HEK293T (cell line): Measurements from ENCODE around the gene LACC1.

Experiments used
- ARNT ChIP-seq: fragments of 450-650 bp; IDR thresholded peaks from 2 replicates; pipeline ENCODE4 v1.6.1; 2017; ENCODE audit warnings: mild to moderate bottlenecking
- BHLHE40 ChIP-seq: fragments of 450-650 bp; IDR thresholded peaks from 2 replicates; pipeline ENCODE4 v1.6.1; 2016; ENCODE audit warnings: mild to moderate bottlenecking, moderate library complexity, borderline replicate concordance
- ELF4 ChIP-seq: fragments of 450-650 bp; IDR thresholded peaks from 2 replicates; pipeline ENCODE4 v1.6.1; 2017; ENCODE audit warnings: antibody characterized with exemption
- FOXA1 ChIP-seq: fragments of 450-650 bp; IDR thresholded peaks from 2 replicates; pipeline ENCODE4 v1.6.1; 2016; ENCODE audit warnings: mild to moderate bottlenecking
- FOXK2 ChIP-seq: fragments of 450-650 bp; IDR thresholded peaks from 2 replicates; pipeline ENCODE4 v1.6.1; 2016; ENCODE audit warnings: mild to moderate bottlenecking
- FOXM1 ChIP-seq: fragments of 450-650 bp; IDR thresholded peaks from 2 replicates; pipeline ENCODE4 v1.6.1; 2017; ENCODE audit warnings: mild to moderate bottlenecking, borderline replicate concordance
- L3MBTL2 ChIP-seq: fragments of 450-650 bp; conservative IDR thresholded peaks from 2 replicates; pipeline ENCODE4 v1.6.1; 2016; ENCODE audit warnings: mild to moderate bottlenecking
- LEF1 ChIP-seq: fragments of 450-650 bp; IDR thresholded peaks from 2 replicates; pipeline ENCODE4 v1.6.1; 2017; ENCODE audit warnings: mild to moderate bottlenecking, borderline replicate concordance
- NFRKB ChIP-seq: fragments of 450-650 bp; IDR thresholded peaks from 2 replicates; pipeline ENCODE4 v1.6.1; 2016; ENCODE audit warnings: mild to moderate bottlenecking, moderate library complexity
- SP1 ChIP-seq: fragments of 450-650 bp; IDR thresholded peaks from 2 replicates; pipeline ENCODE4 v1.6.1; 2017
- SUZ12 ChIP-seq: fragments of 450-650 bp; IDR thresholded peaks from 2 replicates; pipeline ENCODE4 v1.6.1; 2016; ENCODE audit warnings: mild to moderate bottlenecking
- TARDBP ChIP-seq: fragments of 450-650 bp; IDR thresholded peaks from 2 replicates; pipeline ENCODE4 v1.6.1; 2016
- ZNF384 ChIP-seq: fragments of 450-650 bp; IDR thresholded peaks from 2 replicates; pipeline ENCODE4 v1.6.1; 2016
- TF ChIP-seq, protein P1 (sequence below): fragments of 450-650 bp; IDR thresholded peaks from 2 replicates; pipeline ENCODE4 v1.6.1; 2016

GRCh38 chr13:43929947-43930346, 50.2 kb downstream of the LACC1 start:
- TF ChIP-seq TARDBP = no peak
- no peak for TF ChIP-seq SP1
- no peak for TF ChIP-seq BHLHE40
- TF ChIP-seq NFRKB = no peak
- TF ChIP-seq SUZ12 = no peak
- no peak for TF ChIP-seq L3MBTL2
- no peak for TF ChIP-seq ZNF384
- TF ChIP-seq FOXM1 = no peak
- no peak for TF ChIP-seq ELF4
- no peak for TF ChIP-seq LEF1
- TF ChIP-seq FOXA1 = no peak
- TF ChIP-seq ARNT = no peak
- TF ChIP-seq FOXK2 = no peak
- TF ChIP-seq, protein P1, sequence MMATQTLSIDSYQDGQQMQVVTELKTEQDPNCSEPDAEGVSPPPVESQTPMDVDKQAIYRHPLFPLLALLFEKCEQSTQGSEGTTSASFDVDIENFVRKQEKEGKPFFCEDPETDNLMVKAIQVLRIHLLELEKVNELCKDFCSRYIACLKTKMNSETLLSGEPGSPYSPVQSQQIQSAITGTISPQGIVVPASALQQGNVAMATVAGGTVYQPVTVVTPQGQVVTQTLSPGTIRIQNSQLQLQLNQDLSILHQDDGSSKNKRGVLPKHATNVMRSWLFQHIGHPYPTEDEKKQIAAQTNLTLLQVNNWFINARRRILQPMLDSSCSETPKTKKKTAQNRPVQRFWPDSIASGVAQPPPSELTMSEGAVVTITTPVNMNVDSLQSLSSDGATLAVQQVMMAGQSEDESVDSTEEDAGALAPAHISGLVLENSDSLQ = no peak
